HEK293 (cell line): Measurements from ENCODE around the gene TCF7L1.
A peak's percentile ranks its signal among the peaks of the same experiment; 100 is the strongest.

Source experiments
- CTCF ChIA-PET: fragments of 350-600 bp; formaldehyde crosslinking; extraction: SDS; loops from one replicate; lab custom pipeline; 2021; ENCODE audit warnings: antibody characterized with exemption; lab: Yijun Ruan, JAX
- POLR2A ChIA-PET: fragments of 300-600 bp; formaldehyde crosslinking; extraction: SDS; loops from one replicate; lab custom pipeline; 2020; ENCODE audit warnings: antibody characterized with exemption, inconsistent platforms; lab: Yijun Ruan, JAX
- H3K27ac ChIP-seq: fragments of 200-500 bp; sonication (Bioruptor generic); 2 replicates; pipeline ENCODE4 v1.5.1; 2014; ENCODE audit warnings: low read depth, low read length, control low read depth, inconsistent platforms; ENCODE audit errors: extremely low read depth
- H3K36me3 ChIP-seq, 2 experiments: fragments of 200-500 bp in 1 of 2; sonication (Bioruptor generic) in 1 of 2; 1 replicate in 1 of 2; 2 replicates in 1 of 2; pipeline ENCODE4 v1.5.1; 2014 to 2017; ENCODE audit warnings: inconsistent platforms in 2 of 2, low read length in 2 of 2; ENCODE audit not compliant: control insufficient read depth in 2 of 2, insufficient read depth in 1 of 2
- H3K4me1 ChIP-seq: fragments of 200-500 bp; sonication (Bioruptor generic); 2 replicates; pipeline ENCODE4 v1.5.1; 2014; ENCODE audit warnings: mild to moderate bottlenecking, low read length, inconsistent platforms; ENCODE audit not compliant: control insufficient read depth, insufficient read depth
- H3K4me3 ChIP-seq: 2 replicates; pipeline ENCODE4 v1.5.1; 2011; ENCODE audit warnings: low read depth, mild to moderate bottlenecking, control low read depth, low read length, moderate library complexity
- H3K9me3 ChIP-seq: fragments of 200-500 bp; sonication (Bioruptor generic); 2 replicates; pipeline ENCODE4 v1.5.1; 2014; ENCODE audit warnings: low read depth, low read length, inconsistent platforms; ENCODE audit not compliant: control insufficient read depth, insufficient read depth
- SCRT2 ChIP-seq: fragments of 450-650 bp; formaldehyde crosslinking; IDR thresholded peaks from 2 replicates; pipeline ENCODE4 v1.5.1; 2016; ENCODE audit warnings: missing biosample characterization, missing genetic modification characterization
- TCF7L2 ChIP-seq: IDR thresholded peaks from 2 replicates; pipeline ENCODE4 v1.6.1; 2011; ENCODE audit warnings: low read depth, mild to moderate bottlenecking, inconsistent platforms, low read length, moderate library complexity, borderline replicate concordance
- ZBTB21 ChIP-seq: fragments of 450-650 bp; formaldehyde crosslinking; IDR thresholded peaks from 2 replicates; pipeline ENCODE4 v1.5.1; 2017; ENCODE audit warnings: missing biosample characterization, missing genetic modification characterization
- ZNF248 ChIP-seq: fragments of 450-650 bp; formaldehyde crosslinking; IDR thresholded peaks from 2 replicates; pipeline ENCODE4 v1.5.1; 2017; ENCODE audit warnings: missing biosample characterization, missing genetic modification characterization
- ZNF426 ChIP-seq: fragments of 450-650 bp; formaldehyde crosslinking; IDR thresholded peaks from 2 replicates; pipeline ENCODE4 v1.5.1; 2017; ENCODE audit warnings: missing biosample characterization, missing genetic modification characterization, mild to moderate bottlenecking, inconsistent platforms, moderate library complexity
- ZNF549 ChIP-seq: fragments of 450-650 bp; IDR thresholded peaks from 2 replicates; pipeline ENCODE4 v1.5.1; 2018; ENCODE audit warnings: missing biosample characterization, missing genetic modification characterization, mild to moderate bottlenecking, inconsistent platforms, moderate library complexity
- ZNF560 ChIP-seq: fragments of 450-650 bp; formaldehyde crosslinking; IDR thresholded peaks from 2 replicates; pipeline ENCODE4 v1.5.1; 2017; ENCODE audit warnings: missing biosample characterization, missing genetic modification characterization, borderline replicate concordance
- TF ChIP-seq, protein P1 (sequence below): fragments of 450-650 bp; formaldehyde crosslinking; IDR thresholded peaks from 2 replicates; pipeline ENCODE4 v1.5.1; 2016; ENCODE audit warnings: missing biosample characterization, missing genetic modification characterization
- TF ChIP-seq, protein P2 (sequence below): fragments of 450-650 bp; formaldehyde crosslinking; IDR thresholded peaks from 2 replicates; pipeline ENCODE4 v1.5.1; 2017; ENCODE audit warnings: missing biosample characterization, missing genetic modification characterization
- TF ChIP-seq, protein P3 (sequence below): fragments of 450-650 bp; formaldehyde crosslinking; IDR thresholded peaks from 2 replicates; pipeline ENCODE4 v1.5.1; 2016; ENCODE audit warnings: missing biosample characterization, missing genetic modification characterization, borderline replicate concordance
- TF ChIP-seq, protein P4 (sequence below): fragments of 450-650 bp; formaldehyde crosslinking; IDR thresholded peaks from 2 replicates; pipeline ENCODE4 v1.5.1; 2016; ENCODE audit warnings: missing biosample characterization, missing genetic modification characterization
- TF ChIP-seq, protein P5 (sequence below): fragments of 450-650 bp; formaldehyde crosslinking; IDR thresholded peaks from 2 replicates; pipeline ENCODE4 v1.5.0; 2017; ENCODE audit warnings: missing biosample characterization, missing genetic modification characterization, borderline replicate concordance
- TF ChIP-seq, protein P6 (sequence below): fragments of 450-650 bp; formaldehyde crosslinking; IDR thresholded peaks from 2 replicates; pipeline ENCODE4 v1.5.1; 2017; ENCODE audit warnings: missing biosample characterization, missing genetic modification characterization

The TCF7L1 gene

DNA sequence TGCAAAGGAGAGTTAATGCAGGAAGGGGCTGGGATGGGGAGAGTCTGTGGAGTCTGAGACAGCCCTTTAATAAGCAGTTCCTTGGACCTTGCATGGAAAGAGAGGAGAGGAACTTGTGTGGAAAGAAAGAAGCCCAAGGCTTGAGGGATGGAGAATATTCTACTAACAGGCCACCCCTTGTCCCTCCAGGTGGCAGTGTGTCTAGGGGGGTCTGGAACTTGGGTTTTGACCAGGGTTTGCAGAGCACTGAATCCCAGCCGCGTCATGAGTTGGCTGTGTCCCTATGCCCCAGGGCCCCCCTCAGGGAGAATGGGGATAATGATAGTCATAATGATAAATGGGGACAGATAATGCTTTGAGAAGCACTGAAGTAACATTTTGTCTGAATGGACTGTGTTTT is 15.0 kb downstream of the TCF7L1 start (continued):
- TF ChIP-seq, protein P1, sequence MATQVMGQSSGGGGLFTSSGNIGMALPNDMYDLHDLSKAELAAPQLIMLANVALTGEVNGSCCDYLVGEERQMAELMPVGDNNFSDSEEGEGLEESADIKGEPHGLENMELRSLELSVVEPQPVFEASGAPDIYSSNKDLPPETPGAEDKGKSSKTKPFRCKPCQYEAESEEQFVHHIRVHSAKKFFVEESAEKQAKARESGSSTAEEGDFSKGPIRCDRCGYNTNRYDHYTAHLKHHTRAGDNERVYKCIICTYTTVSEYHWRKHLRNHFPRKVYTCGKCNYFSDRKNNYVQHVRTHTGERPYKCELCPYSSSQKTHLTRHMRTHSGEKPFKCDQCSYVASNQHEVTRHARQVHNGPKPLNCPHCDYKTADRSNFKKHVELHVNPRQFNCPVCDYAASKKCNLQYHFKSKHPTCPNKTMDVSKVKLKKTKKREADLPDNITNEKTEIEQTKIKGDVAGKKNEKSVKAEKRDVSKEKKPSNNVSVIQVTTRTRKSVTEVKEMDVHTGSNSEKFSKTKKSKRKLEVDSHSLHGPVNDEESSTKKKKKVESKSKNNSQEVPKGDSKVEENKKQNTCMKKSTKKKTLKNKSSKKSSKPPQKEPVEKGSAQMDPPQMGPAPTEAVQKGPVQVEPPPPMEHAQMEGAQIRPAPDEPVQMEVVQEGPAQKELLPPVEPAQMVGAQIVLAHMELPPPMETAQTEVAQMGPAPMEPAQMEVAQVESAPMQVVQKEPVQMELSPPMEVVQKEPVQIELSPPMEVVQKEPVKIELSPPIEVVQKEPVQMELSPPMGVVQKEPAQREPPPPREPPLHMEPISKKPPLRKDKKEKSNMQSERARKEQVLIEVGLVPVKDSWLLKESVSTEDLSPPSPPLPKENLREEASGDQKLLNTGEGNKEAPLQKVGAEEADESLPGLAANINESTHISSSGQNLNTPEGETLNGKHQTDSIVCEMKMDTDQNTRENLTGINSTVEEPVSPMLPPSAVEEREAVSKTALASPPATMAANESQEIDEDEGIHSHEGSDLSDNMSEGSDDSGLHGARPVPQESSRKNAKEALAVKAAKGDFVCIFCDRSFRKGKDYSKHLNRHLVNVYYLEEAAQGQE (tag by site-specific recombination): no peak
- TF ChIP-seq ZNF560: no peak
- TF ChIP-seq, protein P2, sequence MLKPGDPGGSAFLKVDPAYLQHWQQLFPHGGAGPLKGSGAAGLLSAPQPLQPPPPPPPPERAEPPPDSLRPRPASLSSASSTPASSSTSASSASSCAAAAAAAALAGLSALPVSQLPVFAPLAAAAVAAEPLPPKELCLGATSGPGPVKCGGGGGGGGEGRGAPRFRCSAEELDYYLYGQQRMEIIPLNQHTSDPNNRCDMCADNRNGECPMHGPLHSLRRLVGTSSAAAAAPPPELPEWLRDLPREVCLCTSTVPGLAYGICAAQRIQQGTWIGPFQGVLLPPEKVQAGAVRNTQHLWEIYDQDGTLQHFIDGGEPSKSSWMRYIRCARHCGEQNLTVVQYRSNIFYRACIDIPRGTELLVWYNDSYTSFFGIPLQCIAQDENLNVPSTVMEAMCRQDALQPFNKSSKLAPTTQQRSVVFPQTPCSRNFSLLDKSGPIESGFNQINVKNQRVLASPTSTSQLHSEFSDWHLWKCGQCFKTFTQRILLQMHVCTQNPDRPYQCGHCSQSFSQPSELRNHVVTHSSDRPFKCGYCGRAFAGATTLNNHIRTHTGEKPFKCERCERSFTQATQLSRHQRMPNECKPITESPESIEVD: no peak
- TF ChIP-seq, protein P3, sequence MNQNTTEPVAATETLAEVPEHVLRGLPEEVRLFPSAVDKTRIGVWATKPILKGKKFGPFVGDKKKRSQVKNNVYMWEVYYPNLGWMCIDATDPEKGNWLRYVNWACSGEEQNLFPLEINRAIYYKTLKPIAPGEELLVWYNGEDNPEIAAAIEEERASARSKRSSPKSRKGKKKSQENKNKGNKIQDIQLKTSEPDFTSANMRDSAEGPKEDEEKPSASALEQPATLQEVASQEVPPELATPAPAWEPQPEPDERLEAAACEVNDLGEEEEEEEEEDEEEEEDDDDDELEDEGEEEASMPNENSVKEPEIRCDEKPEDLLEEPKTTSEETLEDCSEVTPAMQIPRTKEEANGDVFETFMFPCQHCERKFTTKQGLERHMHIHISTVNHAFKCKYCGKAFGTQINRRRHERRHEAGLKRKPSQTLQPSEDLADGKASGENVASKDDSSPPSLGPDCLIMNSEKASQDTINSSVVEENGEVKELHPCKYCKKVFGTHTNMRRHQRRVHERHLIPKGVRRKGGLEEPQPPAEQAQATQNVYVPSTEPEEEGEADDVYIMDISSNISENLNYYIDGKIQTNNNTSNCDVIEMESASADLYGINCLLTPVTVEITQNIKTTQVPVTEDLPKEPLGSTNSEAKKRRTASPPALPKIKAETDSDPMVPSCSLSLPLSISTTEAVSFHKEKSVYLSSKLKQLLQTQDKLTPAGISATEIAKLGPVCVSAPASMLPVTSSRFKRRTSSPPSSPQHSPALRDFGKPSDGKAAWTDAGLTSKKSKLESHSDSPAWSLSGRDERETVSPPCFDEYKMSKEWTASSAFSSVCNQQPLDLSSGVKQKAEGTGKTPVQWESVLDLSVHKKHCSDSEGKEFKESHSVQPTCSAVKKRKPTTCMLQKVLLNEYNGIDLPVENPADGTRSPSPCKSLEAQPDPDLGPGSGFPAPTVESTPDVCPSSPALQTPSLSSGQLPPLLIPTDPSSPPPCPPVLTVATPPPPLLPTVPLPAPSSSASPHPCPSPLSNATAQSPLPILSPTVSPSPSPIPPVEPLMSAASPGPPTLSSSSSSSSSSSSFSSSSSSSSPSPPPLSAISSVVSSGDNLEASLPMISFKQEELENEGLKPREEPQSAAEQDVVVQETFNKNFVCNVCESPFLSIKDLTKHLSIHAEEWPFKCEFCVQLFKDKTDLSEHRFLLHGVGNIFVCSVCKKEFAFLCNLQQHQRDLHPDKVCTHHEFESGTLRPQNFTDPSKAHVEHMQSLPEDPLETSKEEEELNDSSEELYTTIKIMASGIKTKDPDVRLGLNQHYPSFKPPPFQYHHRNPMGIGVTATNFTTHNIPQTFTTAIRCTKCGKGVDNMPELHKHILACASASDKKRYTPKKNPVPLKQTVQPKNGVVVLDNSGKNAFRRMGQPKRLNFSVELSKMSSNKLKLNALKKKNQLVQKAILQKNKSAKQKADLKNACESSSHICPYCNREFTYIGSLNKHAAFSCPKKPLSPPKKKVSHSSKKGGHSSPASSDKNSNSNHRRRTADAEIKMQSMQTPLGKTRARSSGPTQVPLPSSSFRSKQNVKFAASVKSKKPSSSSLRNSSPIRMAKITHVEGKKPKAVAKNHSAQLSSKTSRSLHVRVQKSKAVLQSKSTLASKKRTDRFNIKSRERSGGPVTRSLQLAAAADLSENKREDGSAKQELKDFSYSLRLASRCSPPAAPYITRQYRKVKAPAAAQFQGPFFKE (tag by site-specific recombination): no peak
- TF ChIP-seq, protein P4, sequence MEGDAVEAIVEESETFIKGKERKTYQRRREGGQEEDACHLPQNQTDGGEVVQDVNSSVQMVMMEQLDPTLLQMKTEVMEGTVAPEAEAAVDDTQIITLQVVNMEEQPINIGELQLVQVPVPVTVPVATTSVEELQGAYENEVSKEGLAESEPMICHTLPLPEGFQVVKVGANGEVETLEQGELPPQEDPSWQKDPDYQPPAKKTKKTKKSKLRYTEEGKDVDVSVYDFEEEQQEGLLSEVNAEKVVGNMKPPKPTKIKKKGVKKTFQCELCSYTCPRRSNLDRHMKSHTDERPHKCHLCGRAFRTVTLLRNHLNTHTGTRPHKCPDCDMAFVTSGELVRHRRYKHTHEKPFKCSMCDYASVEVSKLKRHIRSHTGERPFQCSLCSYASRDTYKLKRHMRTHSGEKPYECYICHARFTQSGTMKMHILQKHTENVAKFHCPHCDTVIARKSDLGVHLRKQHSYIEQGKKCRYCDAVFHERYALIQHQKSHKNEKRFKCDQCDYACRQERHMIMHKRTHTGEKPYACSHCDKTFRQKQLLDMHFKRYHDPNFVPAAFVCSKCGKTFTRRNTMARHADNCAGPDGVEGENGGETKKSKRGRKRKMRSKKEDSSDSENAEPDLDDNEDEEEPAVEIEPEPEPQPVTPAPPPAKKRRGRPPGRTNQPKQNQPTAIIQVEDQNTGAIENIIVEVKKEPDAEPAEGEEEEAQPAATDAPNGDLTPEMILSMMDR (tag by site-specific recombination): no peak
- no peak for TF ChIP-seq ZNF426 (tag by site-specific recombination)
- TF ChIP-seq TCF7L2: no peak

DNA sequence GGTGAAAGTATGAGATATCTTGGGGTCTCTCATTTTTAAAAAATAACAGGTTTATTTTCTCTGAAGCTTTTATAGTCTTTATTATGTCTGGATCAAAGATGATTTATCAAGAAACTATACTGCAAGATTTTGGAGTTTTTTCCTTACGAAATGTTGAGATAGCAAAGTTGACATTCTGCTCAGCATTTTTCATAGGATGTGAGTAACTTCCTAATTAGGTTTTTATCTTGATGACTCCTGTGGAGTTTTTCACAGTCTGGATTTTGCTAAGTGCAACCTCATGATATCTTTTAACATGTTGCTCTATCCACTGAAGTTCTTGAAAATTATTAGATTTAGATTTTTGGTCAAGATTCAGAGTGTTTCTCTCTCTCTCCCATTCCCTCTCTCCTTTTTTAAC is 17.8 kb downstream of the TCF7L1 start:
- ChIA-PET POLR2A (interaction anchor here (0.8 kb wide), 1 partner anchor 18 kb away, joined by 3 read pairs; no protein-coding TSS in a partner anchor), CTCF (interaction anchor here (0.6 to 0.7 kb wide), 3 partner anchors 19 to 69 kb away, joined by 3 read pairs; no protein-coding TSS in a partner anchor)
- TF ChIP-seq, protein P5, sequence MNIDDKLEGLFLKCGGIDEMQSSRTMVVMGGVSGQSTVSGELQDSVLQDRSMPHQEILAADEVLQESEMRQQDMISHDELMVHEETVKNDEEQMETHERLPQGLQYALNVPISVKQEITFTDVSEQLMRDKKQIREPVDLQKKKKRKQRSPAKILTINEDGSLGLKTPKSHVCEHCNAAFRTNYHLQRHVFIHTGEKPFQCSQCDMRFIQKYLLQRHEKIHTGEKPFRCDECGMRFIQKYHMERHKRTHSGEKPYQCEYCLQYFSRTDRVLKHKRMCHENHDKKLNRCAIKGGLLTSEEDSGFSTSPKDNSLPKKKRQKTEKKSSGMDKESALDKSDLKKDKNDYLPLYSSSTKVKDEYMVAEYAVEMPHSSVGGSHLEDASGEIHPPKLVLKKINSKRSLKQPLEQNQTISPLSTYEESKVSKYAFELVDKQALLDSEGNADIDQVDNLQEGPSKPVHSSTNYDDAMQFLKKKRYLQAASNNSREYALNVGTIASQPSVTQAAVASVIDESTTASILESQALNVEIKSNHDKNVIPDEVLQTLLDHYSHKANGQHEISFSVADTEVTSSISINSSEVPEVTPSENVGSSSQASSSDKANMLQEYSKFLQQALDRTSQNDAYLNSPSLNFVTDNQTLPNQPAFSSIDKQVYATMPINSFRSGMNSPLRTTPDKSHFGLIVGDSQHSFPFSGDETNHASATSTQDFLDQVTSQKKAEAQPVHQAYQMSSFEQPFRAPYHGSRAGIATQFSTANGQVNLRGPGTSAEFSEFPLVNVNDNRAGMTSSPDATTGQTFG: no peak
- no peak for TF ChIP-seq ZNF248 (tag by site-specific recombination)
- no peak for TF ChIP-seq ZNF549 (tag by site-specific recombination)
- TF ChIP-seq SCRT2 (tag by site-specific recombination): peak; percentile 33; the same call in 1 of the 2 replicates
- no peak for TF ChIP-seq ZBTB21 (tag by site-specific recombination)
- TF ChIP-seq, protein P2: peak; percentile 25; the same call in 1 of the 2 replicates
- TF ChIP-seq, protein P6, sequence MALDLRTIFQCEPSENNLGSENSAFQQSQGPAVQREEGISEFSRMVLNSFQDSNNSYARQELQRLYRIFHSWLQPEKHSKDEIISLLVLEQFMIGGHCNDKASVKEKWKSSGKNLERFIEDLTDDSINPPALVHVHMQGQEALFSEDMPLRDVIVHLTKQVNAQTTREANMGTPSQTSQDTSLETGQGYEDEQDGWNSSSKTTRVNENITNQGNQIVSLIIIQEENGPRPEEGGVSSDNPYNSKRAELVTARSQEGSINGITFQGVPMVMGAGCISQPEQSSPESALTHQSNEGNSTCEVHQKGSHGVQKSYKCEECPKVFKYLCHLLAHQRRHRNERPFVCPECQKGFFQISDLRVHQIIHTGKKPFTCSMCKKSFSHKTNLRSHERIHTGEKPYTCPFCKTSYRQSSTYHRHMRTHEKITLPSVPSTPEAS (tag by site-specific recombination): no peak
- H3K4me1 ChIP-seq: peaks cover 16% of the 10 kb centered on the region
- no peak overlapping the region for H3K4me3 ChIP-seq
- H3K27ac ChIP-seq: no peak overlapping the region
- H3K9me3 ChIP-seq: no peaks in the 10 kb centered on the region
- H3K36me3 ChIP-seq: no peaks in the 10 kb centered on the region; a peak in 1 of 3 replicates
